HG03097 (cell line): Measurements from ENCODE around the gene AIFM3.

Experiments used
- ATAC-seq: cut with Tn5 transposase; IDR thresholded peaks from one replicate; pipeline ENCODE4 v1.9.1; 2021; ENCODE audit not compliant: unreplicated experiment, low FRiP score

The AIFM3 gene

GRCh38 chr22:21022955-21023614 lies 56.0 kb downstream of the AIFM3 start:
- ATAC-seq, result no peak

- no peak for ATAC-seq
Measured at GRCh38 chr22:21025266-21025665, 58.2 kb downstream of the AIFM3 start.

DNA sequence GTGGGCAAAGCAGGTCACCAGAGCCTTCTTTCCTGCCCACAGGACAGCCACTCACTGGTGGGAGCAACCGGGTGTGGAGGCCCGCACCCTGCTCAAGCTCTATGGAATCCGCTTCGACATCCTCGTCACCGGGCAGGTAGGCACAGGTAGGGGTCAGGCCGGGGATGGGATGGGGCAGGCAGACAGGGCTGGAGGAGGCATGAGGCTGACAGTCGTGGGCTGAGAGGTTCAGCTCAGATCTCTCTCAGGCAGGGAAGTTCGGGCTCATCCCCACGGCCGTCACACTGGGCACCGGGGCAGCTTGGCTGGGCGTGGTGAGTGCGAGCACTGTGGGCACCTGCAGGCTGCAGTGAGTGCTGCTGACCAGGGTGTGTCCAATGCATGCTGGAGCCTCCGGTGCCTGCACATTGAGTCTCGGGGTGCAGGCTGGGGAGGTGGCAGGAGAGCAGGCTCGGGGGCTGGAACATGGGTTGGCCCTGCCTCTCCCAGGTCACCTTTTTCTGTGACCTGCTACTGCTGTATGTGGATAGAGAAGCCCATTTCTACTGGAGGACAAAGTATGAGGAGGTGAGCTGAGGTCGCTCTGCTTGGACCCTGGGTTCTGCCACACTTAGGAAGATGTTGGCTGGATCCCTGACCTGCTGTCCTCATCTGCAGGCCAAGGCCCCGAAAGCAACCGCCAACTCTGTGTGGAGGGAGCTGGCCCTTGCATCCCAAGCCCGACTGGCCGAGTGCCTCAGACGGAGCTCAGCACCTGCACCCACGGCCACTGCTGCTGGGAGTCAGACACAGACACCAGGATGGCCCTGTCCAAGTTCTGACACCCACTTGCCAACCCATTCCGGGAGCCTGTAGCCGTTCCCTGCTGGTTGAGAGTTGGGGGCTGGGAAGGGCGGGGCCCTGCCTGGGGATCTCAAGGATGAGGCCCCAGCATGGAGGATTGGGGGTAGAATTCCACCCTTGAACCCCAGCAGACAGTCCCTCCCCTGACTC lies 59.0 kb downstream of the AIFM3 start:
- no peak for ATAC-seq

- ATAC-seq, result no peak
Measured at GRCh38 chr22:21026783-21027692, 60.0 kb downstream of the AIFM3 start.

- ATAC-seq, result no peak
Measured at GRCh38 chr22:21028277-21029251, 61.5 kb downstream of the AIFM3 start.

- ATAC-seq, result no peak
Measured at GRCh38 chr22:21029486-21030025, 62.5 kb downstream of the AIFM3 start.

GRCh38 chr22:21030032-21030431 lies 63.0 kb downstream of the AIFM3 start:
- no peak for ATAC-seq
